GM21786 (cell line): Measurements from ENCODE around the gene ITM2A.

ENCODE experiments used
- ATAC-seq: cut with Tn5 transposase; IDR thresholded peaks from one replicate; pipeline ENCODE4 v1.9.1; 2021; ENCODE audit not compliant: unreplicated experiment

The ITM2A gene

GRCh38 chrX:79325263-79325958 lies 41.7 kb downstream of the ITM2A start:
- ATAC-seq, result no peak
